Liver (tissue), 9 donors: Measurements from ENCODE around the gene PPY. TPM values are rescaled to one million over a fixed set of nuclear protein-coding genes. Genes with fewer than 3 reads are reported as not detected.

Experiments
- DNase-seq: peaks from one replicate; pipeline ENCODE4 v3.0.0-alpha.2; 2017; ENCODE audit warnings: low spot score
- H3K27ac ChIP-seq, 2 donors: one replicate each; pipeline ENCODE4 v1.7.0; 2013; ENCODE audit warnings: inconsistent platforms in 2 of 2, low read length in 2 of 2, control low read depth in 1 of 2, low read depth in 1 of 2, mild to moderate bottlenecking in 1 of 2
- H3K27me3 ChIP-seq, 4 donors: one replicate each; pipeline versions ENCODE4 v1.6.1 to v1.7.0; 2013; ENCODE audit warnings: low read length in 3 of 4, inconsistent platforms in 1 of 4, mild to moderate bottlenecking in 1 of 4, moderate library complexity in 1 of 4; ENCODE audit not compliant: control insufficient read depth in 4 of 4, insufficient read depth in 4 of 4
- H3K36me3 ChIP-seq, 4 donors: one replicate each; pipeline versions ENCODE4 v1.6.1 to v1.7.0; 2013; ENCODE audit warnings: low read length in 3 of 4, mild to moderate bottlenecking in 3 of 4, low read depth in 1 of 4, moderate library complexity in 1 of 4; ENCODE audit not compliant: control insufficient read depth in 4 of 4, insufficient read depth in 3 of 4
- H3K4me1 ChIP-seq, 4 donors: one replicate each; pipeline versions ENCODE4 v1.6.1 to v1.7.0; 2013; ENCODE audit warnings: low read length in 3 of 4, mild to moderate bottlenecking in 3 of 4, moderate library complexity in 1 of 4; ENCODE audit not compliant: control insufficient read depth in 4 of 4, insufficient read depth in 4 of 4
- H3K4me3 ChIP-seq, 3 donors: one replicate each; pipeline versions ENCODE4 v1.6.1 to v1.7.0; 2013; ENCODE audit warnings: low read length in 3 of 3, control low read depth in 1 of 3, low read depth in 1 of 3, mild to moderate bottlenecking in 1 of 3
- H3K9ac ChIP-seq, 2 donors: one replicate each; pipeline ENCODE4 v1.7.0; 2013; ENCODE audit warnings: low read length in 2 of 2, mild to moderate bottlenecking in 2 of 2, moderate library complexity in 2 of 2, control low read depth in 1 of 2, low read depth in 1 of 2
- H3K9me3 ChIP-seq, 4 donors: one replicate each; pipeline versions ENCODE4 v1.6.1 to v1.7.0; 2013; ENCODE audit warnings: low read length in 3 of 4; ENCODE audit not compliant: control insufficient read depth in 4 of 4
- ATF3 ChIP-seq: IDR thresholded peaks from 2 replicates; pipeline ENCODE4 v1.6.1; 2016; ENCODE audit warnings: antibody characterized with exemption
- CTCF ChIP-seq: fragments of 150-350 bp; IDR thresholded peaks from 2 replicates; pipeline ENCODE4 v1.5.1; 2017; ENCODE audit warnings: improper control_type of control experiment, low read depth, low read length; ENCODE audit not compliant: missing input control
- EGR1 ChIP-seq, 2 donors: IDR thresholded peaks; 2 replicates each; pipeline ENCODE4 v1.6.1; 2016 to 2018; ENCODE audit warnings: antibody characterized with exemption in 2 of 2, low read depth in 2 of 2
- FOXA1 ChIP-seq: IDR thresholded peaks from 2 replicates; pipeline ENCODE4 v1.6.1; 2016; ENCODE audit warnings: antibody characterized with exemption
- FOXA2 ChIP-seq: IDR thresholded peaks from 2 replicates; pipeline ENCODE4 v1.6.1; 2016; ENCODE audit warnings: antibody characterized with exemption
- GABPA ChIP-seq, 2 donors: IDR thresholded peaks in 1 of 2; conservative IDR thresholded peaks in 1 of 2; 2 replicates each; pipeline ENCODE4 v1.6.1; 2016; ENCODE audit warnings: antibody characterized with exemption in 2 of 2, mild to moderate bottlenecking in 1 of 2, moderate library complexity in 1 of 2
- HNF4A ChIP-seq, 2 donors: conservative IDR thresholded peaks; 2 replicates each; pipeline ENCODE4 v1.6.1; 2016; ENCODE audit warnings: antibody characterized with exemption in 2 of 2, mild to moderate bottlenecking in 2 of 2
- HNF4G ChIP-seq: IDR thresholded peaks from 2 replicates; pipeline ENCODE4 v1.6.1; 2016; ENCODE audit warnings: antibody characterized with exemption
- JUND ChIP-seq, 2 donors: IDR thresholded peaks; 2 replicates each; pipeline ENCODE4 v1.6.1; 2016; ENCODE audit warnings: antibody characterized with exemption in 2 of 2
- MAX ChIP-seq: IDR thresholded peaks from 2 replicates; pipeline ENCODE4 v1.6.1; 2016; ENCODE audit warnings: antibody characterized with exemption
- NR2F2 ChIP-seq: IDR thresholded peaks from 2 replicates; pipeline ENCODE4 v1.6.1; 2016; ENCODE audit warnings: antibody characterized with exemption
- RAD21 ChIP-seq, 2 donors: IDR thresholded peaks; 2 replicates each; pipeline ENCODE4 v1.6.1; 2016; ENCODE audit warnings: antibody characterized with exemption in 2 of 2, mild to moderate bottlenecking in 2 of 2
- REST ChIP-seq: IDR thresholded peaks from 2 replicates; pipeline ENCODE4 v1.6.1; 2016; ENCODE audit warnings: antibody characterized with exemption, mild to moderate bottlenecking
- RXRA ChIP-seq, 2 donors: IDR thresholded peaks; 2 replicates each; pipeline ENCODE4 v1.6.1; 2017 to 2018; ENCODE audit warnings: antibody characterized with exemption in 2 of 2, mild to moderate bottlenecking in 1 of 2
- SP1 ChIP-seq: IDR thresholded peaks from 2 replicates; pipeline ENCODE4 v1.6.1; 2018; ENCODE audit warnings: antibody characterized with exemption, mild to moderate bottlenecking
- TAF1 ChIP-seq: conservative IDR thresholded peaks from 2 replicates; pipeline ENCODE4 v1.6.1; 2016; ENCODE audit warnings: antibody characterized with exemption, mild to moderate bottlenecking
- ZBTB33 ChIP-seq: IDR thresholded peaks from 2 replicates; pipeline ENCODE4 v1.6.1; 2016; ENCODE audit warnings: antibody characterized with exemption
- WGBS: extraction: QIAGEN DNeasy Blood & Tissue Kit; methylation state at CpG from one replicate; pipeline ENCODE4 v1.1.7; 2013; 5-methylcytosine and 5-hydroxymethylcytosine counted together
- polyA plus RNA-seq, 2 donors: library from polyadenylated mRNA; stranded (reverse) in 1 of 2; unstranded in 1 of 2; fragments of 200-250 nt in 1 of 2; fragments of >200 nt in 1 of 2; fragmentation: Nextera tagmentation in 1 of 2; extraction: Ambion mirVana in 1 of 2; gene quantifications; one replicate each; pipeline versions ENCODE4 v1.2.1 to v1.2.3, GENCODE V29; 2013 to 2015
- total RNA-seq, 2 donors: library from RNA; depleted of rRNA; stranded (reverse); fragments of >200 nt; gene quantifications; one replicate each; pipeline ENCODE4 v1.2.3, GENCODE V29; 2014
- donor health status: healthy.
- donor health status: healthy.
- donor health status: healthy.
- donor health status: healthy.
- donor health status: healthy.

Gene PPY
- total and polyA plus RNA-seq, 4 donors = not detected

- Histone ChIP-seq H3K27ac (no peak overlapping the region), H3K9me3 (no peaks in the 10 kb centered on the region), H3K4me3 (no peak overlapping the region), H3K4me1 (peaks cover 0 to 14% (median 4%) of the 10 kb centered on the region in 4 donors), H3K27me3 (no peaks in the 10 kb centered on the region), H3K36me3 (no peaks in the 10 kb centered on the region), H3K9ac (no peak overlapping the region)
- 79% methylated on average over 3 of the region's 3 CpGs for WGBS
- no peak for DNase-seq
- no peak for TF ChIP-seq HNF4G
- no peak for TF ChIP-seq RXRA (IDR thresholded peaks at IDR 0.05)
- no peak for TF ChIP-seq ATF3
- TF ChIP-seq FOXA1 = no peak
- TF ChIP-seq SP1 = no peak
- no peak for TF ChIP-seq GABPA (IDR thresholded peaks at IDR 0.05 in 1 of 2, conservative IDR thresholded peaks at IDR 0.05 in 1 of 2)
- TF ChIP-seq REST = no peak
- TF ChIP-seq ZBTB33 = no peak
- TF ChIP-seq JUND (IDR thresholded peaks at IDR 0.05) = no peak
- TF ChIP-seq NR2F2 = no peak
- TF ChIP-seq CTCF = no peak
- no peak for TF ChIP-seq RAD21 (IDR thresholded peaks at IDR 0.05)
Observed at GRCh38 chr17:43966276-43966675, 24.0 kb upstream of the PPY start.

GRCh38 chr17:43962479-43962878 is 20.2 kb upstream of the PPY start:
- no peak for DNase-seq
- Histone ChIP-seq H3K36me3 (no peaks in the 10 kb centered on the region), H3K9ac (no peak overlapping the region), H3K4me3 (no peak overlapping the region), H3K27me3 (no peaks in the 10 kb centered on the region), H3K9me3 (no peaks in the 10 kb centered on the region), H3K27ac (no peak overlapping the region), H3K4me1 (peaks cover 0 to 6% (median 0%) of the 10 kb centered on the region in 4 donors)
- TF ChIP-seq RAD21 (IDR thresholded peaks at IDR 0.05) (no peak), RXRA (IDR thresholded peaks at IDR 0.05) (no peak), FOXA2 (no peak), SP1 (no peak), ZBTB33 (no peak), TAF1 (no peak), EGR1 (IDR thresholded peaks at IDR 0.05; ENCODE audit: low read depth in 2 of 2) (no peak), MAX (no peak), REST (no peak), HNF4A (conservative IDR thresholded peaks at IDR 0.05) (no peak), JUND (IDR thresholded peaks at IDR 0.05) (no peak)
- whole genome bisulfite sequencing = 78% methylated on average over 7 of the region's 7 CpGs
